ENCODE results near the gene BSN.
"Not testable (repeated sequence)": the region's sequence is repeated elsewhere in the genome, so short reads cannot be mapped to it uniquely, and the experiment has no call there.

DNA sequence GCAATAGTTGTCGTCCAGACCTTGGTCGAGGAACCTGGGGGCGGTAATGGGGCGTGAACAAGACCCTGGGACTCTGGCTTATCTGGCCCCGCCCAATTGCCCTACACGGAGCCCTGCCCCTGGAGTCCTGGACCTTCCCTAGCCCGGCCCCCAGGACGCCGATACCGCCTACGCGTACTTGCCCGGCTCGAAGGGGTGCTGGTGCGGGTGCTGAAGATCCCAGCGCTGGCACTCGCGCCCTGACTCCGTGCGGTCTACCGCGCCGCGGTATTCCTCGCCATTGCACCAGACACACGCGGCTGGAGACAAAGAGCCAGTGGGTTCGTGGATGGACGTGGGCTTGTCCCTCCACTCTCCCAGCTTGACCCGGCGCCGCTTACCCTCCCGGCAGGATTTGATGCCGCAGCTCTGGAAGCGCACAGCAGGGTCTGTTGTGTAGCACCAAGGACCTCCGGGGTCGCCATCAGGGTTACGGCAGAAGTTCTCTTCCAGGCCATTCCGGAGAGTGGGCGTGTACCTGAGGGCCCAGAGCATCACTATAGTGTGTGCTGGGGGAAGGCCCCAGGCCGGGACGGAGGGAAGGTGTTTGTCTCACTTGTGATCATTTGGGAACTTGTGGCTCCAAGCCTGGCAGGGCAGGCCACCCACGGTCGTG is 132.6 kb downstream of the BSN start:
- TF ChIP-seq, protein P1, sequence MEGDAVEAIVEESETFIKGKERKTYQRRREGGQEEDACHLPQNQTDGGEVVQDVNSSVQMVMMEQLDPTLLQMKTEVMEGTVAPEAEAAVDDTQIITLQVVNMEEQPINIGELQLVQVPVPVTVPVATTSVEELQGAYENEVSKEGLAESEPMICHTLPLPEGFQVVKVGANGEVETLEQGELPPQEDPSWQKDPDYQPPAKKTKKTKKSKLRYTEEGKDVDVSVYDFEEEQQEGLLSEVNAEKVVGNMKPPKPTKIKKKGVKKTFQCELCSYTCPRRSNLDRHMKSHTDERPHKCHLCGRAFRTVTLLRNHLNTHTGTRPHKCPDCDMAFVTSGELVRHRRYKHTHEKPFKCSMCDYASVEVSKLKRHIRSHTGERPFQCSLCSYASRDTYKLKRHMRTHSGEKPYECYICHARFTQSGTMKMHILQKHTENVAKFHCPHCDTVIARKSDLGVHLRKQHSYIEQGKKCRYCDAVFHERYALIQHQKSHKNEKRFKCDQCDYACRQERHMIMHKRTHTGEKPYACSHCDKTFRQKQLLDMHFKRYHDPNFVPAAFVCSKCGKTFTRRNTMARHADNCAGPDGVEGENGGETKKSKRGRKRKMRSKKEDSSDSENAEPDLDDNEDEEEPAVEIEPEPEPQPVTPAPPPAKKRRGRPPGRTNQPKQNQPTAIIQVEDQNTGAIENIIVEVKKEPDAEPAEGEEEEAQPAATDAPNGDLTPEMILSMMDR (conservative IDR thresholded peaks at IDR 0.05; ENCODE audit: low read depth in 2 of 2), result not testable (repeated sequence)
- TF ChIP-seq POLR2AphosphoS5 (IDR thresholded peaks at IDR 0.05; ENCODE audit: low read depth), result peak; percentile 67
- not testable (repeated sequence) for TF ChIP-seq EZH2 (IDR thresholded peaks at IDR 0.05; ENCODE audit: low read depth, unreplicated experiment); REST (IDR thresholded peaks at IDR 0.05; ENCODE audit: unreplicated experiment)
